GM19438 (cell line): Measurements from ENCODE around the gene ARHGEF28.
A peak's percentile ranks its signal among the peaks of the same experiment; 100 is the strongest.

Experiments used
- ATAC-seq: cut with Tn5 transposase; IDR thresholded peaks from one replicate; pipeline ENCODE4 v1.9.1; 2021; ENCODE audit warnings: low read depth; ENCODE audit not compliant: unreplicated experiment

The ARHGEF28 gene

DNA sequence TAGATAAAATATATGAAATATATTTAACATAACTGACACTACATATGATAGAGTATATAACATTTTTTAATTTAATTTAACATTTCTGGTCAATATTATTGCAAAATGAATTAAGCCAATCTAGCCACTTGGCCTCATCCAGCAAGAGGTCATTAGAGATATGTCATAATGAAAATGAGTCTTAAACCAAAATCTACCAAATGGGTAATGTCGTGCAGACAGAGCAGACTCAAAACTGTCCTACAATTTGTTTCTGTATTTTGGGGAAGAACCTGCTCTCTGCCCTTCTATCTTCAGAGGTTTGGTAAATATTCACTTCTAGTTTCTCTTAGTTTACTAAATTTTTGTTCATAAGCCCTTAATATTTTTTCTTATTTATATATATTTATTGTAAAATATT, 61.4 kb downstream of the ARHGEF28 start:
- ATAC-seq = no peak

DNA sequence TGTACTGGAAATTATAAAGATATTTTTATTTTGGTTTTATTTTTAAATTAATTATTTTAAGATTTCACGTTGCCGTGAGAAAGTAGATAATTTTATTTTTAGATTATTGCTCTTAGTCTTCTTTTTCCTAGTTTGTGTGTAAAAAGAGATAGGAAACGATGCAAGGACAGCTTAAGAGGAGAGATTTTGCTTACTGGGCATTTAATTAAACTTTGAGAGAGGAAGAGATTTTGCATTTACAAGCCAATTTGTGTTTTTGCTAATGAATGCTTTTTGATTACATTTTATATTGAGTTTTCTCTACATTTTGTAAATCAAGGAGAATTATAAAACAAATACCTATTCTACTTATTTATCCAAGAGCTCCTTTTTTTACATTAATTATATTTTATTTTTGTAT, 64.0 kb downstream of the ARHGEF28 start:
- no peak for ATAC-seq

DNA sequence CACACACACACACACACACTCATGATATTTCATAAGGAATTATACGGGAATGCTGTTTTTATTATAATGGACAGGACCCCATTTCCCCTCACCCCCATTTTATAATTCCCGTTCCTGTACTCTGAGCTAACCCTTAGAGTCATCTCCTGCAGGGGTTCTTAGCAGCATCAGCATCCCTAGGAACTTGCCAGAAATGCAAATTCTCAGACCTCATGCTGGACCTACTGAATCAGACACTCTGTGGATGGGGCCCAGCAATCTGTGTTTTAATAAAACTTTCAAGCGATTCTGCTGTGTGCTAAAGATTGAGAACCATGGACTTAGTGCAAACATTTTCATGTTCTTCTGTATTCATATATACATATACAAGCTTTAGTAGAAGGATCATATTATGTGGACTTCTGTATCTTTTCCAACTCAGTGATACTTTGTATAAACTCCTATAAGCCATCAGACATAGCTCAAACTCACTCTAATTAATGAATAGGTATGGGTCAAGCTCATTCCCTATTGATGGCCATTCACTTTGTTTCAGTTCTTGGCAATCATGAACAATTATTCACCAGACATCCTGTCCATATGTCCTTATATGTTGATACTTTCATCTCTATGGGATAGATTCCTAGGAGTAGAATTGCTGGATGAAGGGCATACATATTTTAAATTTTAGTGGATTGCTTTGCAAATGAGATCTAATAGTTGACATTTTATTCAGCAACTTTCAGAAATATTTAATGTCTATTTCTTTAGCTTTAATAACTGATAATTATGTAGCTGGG, 65.5 kb downstream of the ARHGEF28 start:
- ATAC-seq = no peak

DNA sequence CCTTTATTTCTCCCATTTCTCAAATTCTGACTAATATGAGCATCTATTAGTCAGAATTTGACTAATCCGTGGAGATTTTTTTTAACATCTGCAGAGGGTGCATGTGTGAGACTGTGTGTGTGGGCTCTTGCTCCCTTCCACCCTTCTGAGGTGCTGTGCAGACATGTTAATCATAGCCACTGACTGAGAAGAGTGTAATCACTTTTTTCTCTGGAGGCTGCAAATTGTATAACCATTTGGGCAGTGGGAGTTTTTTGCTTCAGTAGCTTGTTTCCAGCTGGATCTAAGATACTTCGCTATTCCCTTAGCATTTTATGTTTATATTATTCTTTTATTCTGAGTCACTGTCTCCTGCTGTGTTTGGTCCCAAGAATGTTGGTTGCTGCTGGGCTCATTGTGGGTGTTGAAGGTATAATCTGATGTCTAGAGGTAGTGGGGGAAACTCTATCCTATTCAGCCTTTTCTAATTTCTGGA, 66.2 kb downstream of the ARHGEF28 start:
- no peak for ATAC-seq

DNA sequence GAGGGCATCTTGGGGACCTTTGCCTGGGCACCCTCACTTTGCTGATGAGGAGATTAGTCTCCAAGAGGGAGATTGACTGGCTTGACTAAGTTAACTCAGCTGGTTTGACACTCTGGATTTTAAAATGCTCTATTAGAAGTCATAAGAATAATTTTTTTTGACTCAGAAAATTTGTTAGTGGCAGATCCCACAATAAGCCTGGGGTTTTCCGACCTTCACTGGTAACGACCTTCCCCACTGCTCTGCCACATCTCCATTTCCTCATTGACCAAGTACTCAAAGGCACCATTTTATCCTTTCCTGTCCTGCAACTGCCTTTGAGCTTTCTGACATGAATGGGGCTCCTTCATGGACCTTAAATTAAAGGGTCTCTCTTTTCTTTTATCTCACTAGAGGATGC, 67.0 kb downstream of the ARHGEF28 start:
- no peak for ATAC-seq

DNA sequence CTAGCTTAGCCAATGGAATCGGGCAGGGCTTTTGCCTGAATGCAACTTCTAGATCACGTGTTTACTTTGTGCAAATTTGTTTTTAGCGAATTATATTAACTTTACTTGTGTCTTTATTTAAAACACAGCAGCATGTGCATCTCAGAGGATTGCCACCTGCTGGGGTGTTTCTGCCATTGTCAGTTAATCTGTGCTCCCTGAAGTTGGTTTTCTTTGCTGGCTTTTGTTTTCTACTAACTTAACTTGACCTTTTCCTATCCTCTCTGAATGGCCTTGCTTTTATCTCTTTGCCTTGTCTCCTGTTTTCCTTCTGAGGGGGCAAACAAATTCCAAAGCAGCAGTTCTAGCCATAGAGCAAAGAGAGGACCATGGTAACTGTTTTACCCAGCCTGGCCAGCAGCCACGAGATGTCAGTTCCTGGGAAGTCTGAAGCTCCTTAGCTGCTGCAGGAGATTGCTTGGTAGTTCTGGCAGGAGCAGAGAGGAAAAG, 67.6 kb downstream of the ARHGEF28 start:
- no peak for ATAC-seq

DNA sequence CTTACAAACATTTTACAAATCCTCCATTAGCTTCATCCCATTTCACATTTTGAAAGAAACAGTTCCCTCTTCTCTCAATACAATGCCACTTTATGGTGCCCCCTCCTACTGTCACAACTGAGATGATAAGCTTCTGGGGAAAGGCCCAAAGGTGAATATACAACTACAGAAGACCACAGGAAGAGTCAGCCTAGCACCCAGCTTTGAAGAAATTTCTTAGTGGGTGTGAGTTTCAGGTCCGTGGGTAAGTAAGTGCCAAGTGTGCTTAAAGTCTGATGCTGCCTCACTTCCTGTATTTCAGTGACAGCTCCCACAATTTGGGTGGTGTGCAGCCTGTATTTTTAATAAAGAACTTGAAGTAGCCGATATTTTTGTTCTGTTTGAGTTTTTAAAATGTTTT, 68.1 kb downstream of the ARHGEF28 start:
- peak; percentile 79 for ATAC-seq

DNA sequence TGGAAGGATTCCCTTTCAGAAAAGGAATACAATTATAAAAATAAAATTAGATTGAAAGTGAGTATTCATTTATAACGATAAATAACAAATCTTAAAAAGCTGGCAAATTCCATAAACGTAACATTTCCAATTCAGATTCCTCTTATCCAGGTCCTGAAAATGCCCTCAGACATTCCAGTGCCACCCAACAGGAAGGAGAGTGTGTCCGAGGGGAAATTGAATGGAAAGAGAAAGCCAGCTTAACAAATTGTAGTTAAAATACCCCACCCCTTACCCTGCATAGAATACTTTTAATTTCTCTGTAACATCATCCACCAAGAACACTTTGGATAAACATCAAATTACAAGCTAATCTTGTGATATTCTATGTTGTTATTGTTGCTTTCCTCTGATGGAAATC, 72.0 kb downstream of the ARHGEF28 start:
- ATAC-seq = no peak

DNA sequence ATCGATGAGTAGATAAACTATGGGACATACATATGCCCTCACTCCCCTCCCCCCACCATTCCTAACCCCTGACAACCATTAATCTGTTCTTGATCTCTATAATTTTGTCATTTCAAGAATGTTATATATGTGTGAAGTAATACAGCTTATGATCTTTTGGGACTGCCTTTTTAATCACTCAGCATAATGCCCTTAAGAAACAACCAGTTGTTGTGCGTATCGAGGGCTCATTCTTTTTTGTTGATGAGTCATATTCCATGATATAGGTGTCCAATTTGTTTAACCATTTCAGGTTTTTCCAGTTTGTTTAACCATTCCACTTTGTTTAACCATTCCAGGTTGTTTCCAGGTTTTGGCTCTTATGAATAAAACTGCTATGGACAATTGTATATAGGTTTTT, 75.6 kb downstream of the ARHGEF28 start:
- ATAC-seq = no peak

DNA sequence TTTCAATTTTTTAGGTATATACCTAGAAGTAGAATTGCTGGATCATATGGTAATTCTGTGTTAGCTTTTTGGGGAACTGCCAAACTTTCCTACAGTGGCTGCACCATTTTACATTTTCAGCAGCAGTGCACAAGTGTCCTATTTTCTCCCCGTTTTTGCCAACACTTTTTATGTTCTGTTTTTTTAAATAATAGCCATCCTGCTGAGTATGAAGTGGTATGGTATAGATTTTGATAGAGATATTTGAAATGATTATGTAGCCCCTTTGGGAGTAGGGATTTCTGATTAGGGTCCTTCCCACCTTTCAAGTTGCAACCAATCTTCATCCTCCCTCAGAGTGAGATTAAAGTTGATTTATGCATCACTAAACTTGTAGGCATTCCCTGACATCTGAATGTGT, 76.5 kb downstream of the ARHGEF28 start:
- no peak for ATAC-seq

DNA sequence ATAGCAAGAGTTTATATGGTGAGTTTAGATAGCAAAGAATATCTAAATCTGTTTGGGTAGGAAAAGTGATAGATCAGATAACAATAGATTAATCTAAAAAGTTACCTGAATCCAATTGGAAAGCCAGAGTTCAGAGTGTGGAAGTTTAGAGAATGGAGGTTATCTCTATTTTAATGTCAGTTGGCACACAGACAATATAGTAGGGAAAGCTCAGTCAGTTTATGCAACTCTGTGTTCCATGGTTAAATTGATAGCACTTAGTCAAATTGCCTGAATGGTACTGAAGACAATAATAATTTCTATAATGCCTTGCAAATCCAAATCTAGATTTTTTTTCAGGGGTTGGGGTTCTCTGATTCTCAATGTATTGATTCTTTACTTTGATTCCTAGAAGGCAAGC, 77.0 kb downstream of the ARHGEF28 start:
- no peak for ATAC-seq

DNA sequence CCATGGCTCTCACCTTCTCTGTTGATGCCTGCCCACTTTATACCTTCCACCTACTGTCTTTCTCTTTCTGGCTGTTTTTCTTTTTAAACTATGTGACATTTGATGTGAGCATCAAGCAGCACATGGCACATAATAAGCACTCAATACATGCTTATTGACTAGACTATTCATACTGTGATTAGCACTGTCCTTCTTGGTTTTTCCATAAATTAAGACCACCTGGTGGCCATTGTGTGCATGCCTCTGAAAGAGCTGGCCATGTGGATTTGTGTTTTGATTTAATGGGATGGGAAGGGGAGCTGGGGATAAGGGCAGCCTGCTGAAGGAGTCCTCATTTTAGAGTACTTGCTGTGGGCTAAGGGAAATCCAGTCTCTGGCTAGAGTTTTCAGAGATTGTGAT, 79.4 kb downstream of the ARHGEF28 start:
- no peak for ATAC-seq

DNA sequence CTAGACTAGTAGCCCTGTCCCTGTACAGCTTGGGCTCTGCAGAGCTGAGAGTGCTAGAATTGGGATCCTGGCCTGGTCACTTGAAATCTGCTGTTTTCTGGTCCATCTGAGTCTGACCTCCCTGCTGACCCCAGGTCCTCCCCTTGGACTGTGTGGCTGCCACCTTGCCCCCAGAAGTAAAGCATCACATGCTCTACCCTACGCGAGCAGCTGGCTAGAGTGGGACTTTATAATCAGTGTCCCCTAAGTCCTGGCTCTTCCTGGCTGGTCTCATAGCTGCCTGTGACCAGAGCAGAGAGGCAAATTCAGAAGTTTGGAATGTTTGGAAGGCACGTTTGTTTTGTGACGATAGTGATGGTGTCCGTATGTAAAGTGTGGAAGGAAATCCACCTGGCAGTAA, 81.0 kb downstream of the ARHGEF28 start:
- ATAC-seq = no peak

DNA sequence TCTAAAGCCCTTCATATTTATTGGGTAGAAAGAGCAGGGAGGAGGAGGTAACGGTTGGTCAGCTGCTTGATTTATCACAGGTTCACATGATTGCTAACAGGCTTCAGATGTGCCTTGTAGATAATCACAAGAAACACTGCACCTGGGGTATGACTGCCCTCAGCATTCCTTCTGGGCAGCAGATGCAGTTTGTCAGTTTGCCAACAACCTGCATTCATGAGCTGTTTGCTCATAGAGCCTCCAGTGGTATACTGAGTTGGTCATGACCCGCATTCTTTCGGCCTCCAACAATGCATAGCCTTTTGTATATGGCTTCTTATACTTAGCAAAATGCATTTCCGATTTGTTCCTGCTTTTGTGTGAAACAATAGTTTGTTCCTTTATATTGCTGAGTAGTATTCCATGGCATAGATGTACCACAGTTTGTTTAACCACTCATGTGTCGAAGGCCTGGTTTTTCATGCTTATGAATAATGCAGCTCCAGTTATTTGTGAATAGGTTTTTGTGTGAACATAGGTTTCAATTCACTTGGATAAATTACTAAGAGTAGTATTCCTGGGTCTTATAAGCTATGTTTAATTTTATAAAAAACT, 83.6 kb downstream of the ARHGEF28 start:
- ATAC-seq = no peak

DNA sequence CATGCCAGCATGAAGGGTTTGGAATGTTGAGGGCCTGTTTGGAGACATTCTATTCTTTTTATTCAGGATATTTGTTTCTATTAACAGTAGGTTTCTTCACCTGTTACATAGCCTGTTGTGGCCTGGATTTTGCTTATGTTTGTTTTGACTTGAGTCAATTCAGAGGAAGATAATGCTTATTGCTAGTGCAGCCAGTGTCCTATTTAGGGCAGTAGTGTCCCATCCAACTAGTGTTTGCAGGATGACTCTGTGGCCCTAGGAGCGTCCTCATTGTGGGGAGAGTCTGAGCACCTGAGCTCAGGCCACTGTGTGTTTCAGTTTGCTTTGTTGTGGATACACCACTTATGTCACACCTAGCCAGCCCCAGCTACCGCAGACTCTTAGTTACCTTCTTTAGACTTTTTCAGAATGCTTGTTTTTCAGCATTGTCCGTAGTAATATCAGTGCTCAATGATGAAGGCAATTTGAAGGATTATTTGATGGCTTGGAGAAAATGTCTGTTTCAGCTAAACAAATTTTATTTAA, 90.3 kb downstream of the ARHGEF28 start:
- ATAC-seq = no peak

DNA sequence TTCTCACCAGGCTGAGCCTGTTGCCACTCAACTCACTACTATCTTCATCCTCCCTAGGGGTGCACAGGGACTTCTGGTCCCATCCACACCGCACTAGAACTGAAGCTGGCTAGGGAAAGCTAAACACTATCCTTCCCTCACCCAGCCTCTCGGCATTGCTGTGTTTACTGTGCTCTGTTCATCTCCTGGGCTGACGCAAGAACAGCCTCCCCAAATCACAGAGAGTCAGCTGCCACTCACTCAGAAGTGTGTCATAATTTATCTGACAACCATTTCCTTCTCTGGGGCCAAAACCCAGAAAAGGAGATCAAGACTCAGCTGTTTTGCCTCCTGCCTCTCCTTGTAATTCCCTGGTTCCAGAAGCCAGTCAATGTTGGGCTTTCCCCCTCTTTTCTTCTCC, 92.8 kb downstream of the ARHGEF28 start:
- ATAC-seq = no peak

DNA sequence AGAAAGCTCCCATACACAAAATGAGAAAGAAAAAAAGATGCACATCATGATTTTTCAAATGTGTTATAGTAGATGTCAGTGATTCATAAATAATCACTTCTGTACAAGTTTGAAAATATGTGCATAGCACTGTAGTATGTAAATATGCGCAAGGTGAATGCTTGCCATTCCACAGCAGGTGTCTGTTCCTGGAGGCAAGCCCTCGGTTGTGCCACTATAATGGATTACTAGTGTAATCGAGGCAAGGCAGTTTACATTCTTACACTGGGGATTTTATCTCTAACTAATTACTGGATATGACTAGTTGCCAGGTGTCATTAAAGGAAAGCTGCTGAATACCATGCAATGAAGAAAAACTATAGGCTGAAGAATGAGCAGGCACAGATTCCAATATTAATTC, 93.6 kb downstream of the ARHGEF28 start:
- ATAC-seq = no peak

DNA sequence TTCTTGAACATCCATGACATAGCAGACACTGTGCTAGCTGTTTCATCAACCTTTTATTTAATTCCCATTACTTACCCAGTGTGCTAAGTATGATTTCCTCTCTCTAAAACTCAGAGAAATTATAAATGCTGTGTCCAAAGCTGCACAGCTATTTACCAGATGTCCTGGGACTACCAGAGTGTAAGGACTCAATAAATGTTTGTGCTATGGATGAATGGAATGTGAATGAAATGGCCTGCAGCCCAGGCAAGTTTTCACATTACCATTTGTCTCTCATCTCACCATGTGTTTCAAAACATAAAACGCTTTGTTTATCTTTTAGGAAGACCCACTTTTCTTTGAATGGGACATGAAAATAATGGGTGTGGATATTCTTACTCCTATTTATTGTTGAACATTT, 96.2 kb downstream of the ARHGEF28 start:
- ATAC-seq = no peak

DNA sequence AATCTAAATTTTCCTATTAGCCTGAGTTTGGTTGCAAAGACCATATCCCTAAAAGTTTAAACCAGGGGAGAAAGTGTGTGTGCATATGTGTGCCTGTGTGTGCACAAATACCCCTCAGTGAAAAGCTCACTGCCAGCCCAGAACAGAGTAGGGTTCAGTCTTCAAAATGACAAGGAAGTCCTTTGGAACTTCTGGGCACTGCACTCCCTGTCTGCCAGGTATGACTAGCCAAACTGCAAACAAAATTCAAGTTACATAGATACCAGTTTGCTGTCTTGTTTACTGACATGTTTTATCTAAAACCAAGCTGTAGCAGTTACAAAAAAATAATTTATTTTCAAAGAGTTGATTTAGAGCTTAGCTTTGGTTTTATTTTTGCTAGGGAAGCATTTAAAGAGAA, 100.1 kb downstream of the ARHGEF28 start:
- no peak for ATAC-seq

DNA sequence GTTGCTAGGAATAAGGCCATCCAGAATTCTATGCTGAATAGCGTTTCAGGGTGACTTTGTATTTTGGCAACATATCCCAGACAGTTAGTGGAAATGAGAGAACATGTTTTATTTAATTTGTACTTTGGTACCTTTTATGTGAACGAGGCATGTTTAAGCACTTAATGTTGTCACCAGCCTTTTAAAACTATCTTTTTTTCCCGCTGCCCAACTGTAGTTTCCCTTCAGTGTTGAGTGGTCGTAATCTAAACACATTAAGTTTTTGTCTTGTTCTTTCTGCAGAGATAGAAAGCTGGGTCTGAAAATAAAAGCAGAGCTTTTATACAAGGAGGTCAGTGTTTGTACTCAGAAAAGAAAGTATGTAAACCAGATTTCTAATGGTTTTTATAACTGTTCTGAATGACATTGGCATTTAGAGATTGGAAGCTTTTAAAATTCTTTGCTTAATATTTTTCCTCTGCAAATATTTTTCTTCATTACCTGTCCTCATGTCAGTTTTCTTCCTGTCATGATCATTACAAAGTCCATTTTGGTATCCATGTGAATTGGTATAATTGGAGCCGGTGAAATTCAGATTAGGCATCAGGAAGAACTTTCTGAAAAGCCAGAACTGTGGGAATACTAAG, 100.7 kb downstream of the ARHGEF28 start:
- no peak for ATAC-seq

DNA sequence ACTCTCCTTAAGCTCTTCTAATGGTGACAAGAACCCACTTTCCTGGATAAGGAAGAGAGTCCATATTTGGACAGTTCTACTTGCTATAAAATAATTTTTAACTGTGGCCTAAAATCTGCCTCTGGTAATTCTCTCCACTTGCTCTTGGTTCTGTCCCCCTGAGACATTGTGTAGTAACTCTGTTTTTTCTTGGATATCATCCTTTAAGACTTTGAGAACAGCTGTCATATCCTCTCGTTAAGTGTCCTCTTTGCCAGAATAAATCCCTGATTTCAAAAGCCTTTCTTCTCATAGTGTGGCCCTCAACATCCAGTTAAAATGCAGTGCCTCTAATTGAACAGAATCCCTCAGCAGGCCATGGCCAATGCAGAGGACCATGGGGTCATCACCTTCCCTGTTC, 101.5 kb downstream of the ARHGEF28 start:
- no peak for ATAC-seq
